SK-N-SH (cell line): Measurements from ENCODE around the gene GALR2. TPM values are rescaled to one million over a fixed set of nuclear protein-coding genes. Genes with fewer than 3 reads are reported as not detected.
A peak's percentile ranks its signal among the peaks of the same experiment; 100 is the strongest.

Source experiments
- CTCF ChIA-PET: fragments of 300-600, 350-600 bp; formaldehyde crosslinking; extraction: SDS; loops from one replicate; lab custom pipeline; 2021; lab: Yijun Ruan, JAX
- POLR2A ChIA-PET: fragments of 350-600 bp; sonication (Branson Sonifier 250); formaldehyde crosslinking; extraction: SDS; loops from one replicate; lab custom pipeline; 2020; ENCODE audit warnings: antibody characterized with exemption, inconsistent platforms; lab: Yijun Ruan, JAX
- DNase-seq: peaks from one replicate; pipeline ENCODE4 v3.0.0; 2012
- H2AFZ ChIP-seq: fragments of 200-600 bp; sonication (generic); 2 replicates; pipeline ENCODE4 v1.8.1; 2016; ENCODE audit warnings: antibody characterized with exemption, mild to moderate bottlenecking, low read depth
- H3F3A ChIP-seq: fragments of 200-600 bp; sonication (generic); replicated peaks from 2 replicates; pipeline ENCODE3; 2016; ENCODE audit warnings: antibody characterized with exemption, mild to moderate bottlenecking; ENCODE audit not compliant: insufficient read depth
- H3K27ac ChIP-seq, 2 experiments: fragments of 200-500 bp in 1 of 2; fragments of 200-600 bp in 1 of 2; sonication (Bioruptor generic) in 1 of 2; sonication (generic), shearing (Covaris generic) in 1 of 2; 2 replicates each; pipeline versions ENCODE4 v1.5.1 to v1.6.1; 2014 to 2016; ENCODE audit warnings: low read depth in 2 of 2, inconsistent platforms in 1 of 2, low read length in 1 of 2, mild to moderate bottlenecking in 1 of 2, mixed read lengths in 1 of 2
- H3K27me3 ChIP-seq: fragments of 200-600 bp; sonication (generic), shearing (Covaris generic); 2 replicates; pipeline ENCODE4 v1.6.1; 2016; ENCODE audit warnings: mixed run types; ENCODE audit not compliant: insufficient read depth
- H3K36me3 ChIP-seq, 2 experiments: fragments of 200-500 bp in 1 of 2; fragments of 200-600 bp in 1 of 2; sonication (Bioruptor generic) in 1 of 2; sonication (generic) in 1 of 2; replicated peaks in 1 of 2; 2 replicates each; pipeline versions ENCODE3 to v1.5.1; 2014 to 2016; ENCODE audit warnings: low read length in 1 of 2, mild to moderate bottlenecking in 1 of 2; ENCODE audit not compliant: insufficient read depth in 2 of 2, control insufficient read depth in 1 of 2
- H3K4me1 ChIP-seq, 2 experiments: fragments of 200-500 bp in 1 of 2; fragments of 200-600 bp in 1 of 2; sonication (Bioruptor generic) in 1 of 2; sonication (generic), shearing (Covaris generic) in 1 of 2; 2 replicates each; pipeline versions ENCODE4 v1.5.1 to v1.6.1; 2014 to 2016; ENCODE audit warnings: low read depth in 1 of 2, low read length in 1 of 2, mixed run types in 1 of 2; ENCODE audit not compliant: insufficient read depth in 2 of 2, control insufficient read depth in 1 of 2
- H3K4me2 ChIP-seq: fragments of 200-600 bp; sonication (generic), shearing (Covaris generic); 2 replicates; pipeline ENCODE4 v1.6.1; 2017; ENCODE audit warnings: mixed run types
- H3K4me3 ChIP-seq, 2 experiments: fragments of 200-500 bp in 1 of 2; fragments of 200-600 bp in 1 of 2; sonication (Bioruptor generic) in 1 of 2; sonication (generic), shearing (Covaris generic) in 1 of 2; 2 replicates each; pipeline versions ENCODE4 v1.5.1 to v1.8.1; 2014 to 2016; ENCODE audit warnings: low read depth in 2 of 2, inconsistent platforms in 1 of 2, low read length in 1 of 2, mild to moderate bottlenecking in 1 of 2, mixed read lengths in 1 of 2, moderate library complexity in 1 of 2
- H3K79me2 ChIP-seq: fragments of 200-600 bp; sonication (generic); 2 replicates; pipeline ENCODE4 v1.8.1; 2017; ENCODE audit warnings: mild to moderate bottlenecking; ENCODE audit not compliant: insufficient read depth
- H3K9ac ChIP-seq: fragments of 200-600 bp; sonication (generic); 2 replicates; pipeline ENCODE4 v1.6.1; 2017; ENCODE audit warnings: mixed run types
- H3K9me2 ChIP-seq: fragments of 200-600 bp; sonication (generic); 2 replicates; pipeline ENCODE4 v1.6.1; 2017; ENCODE audit warnings: mixed run types
- H3K9me3 ChIP-seq: fragments of 200-600 bp; sonication (generic); 2 replicates; pipeline ENCODE4 v1.6.1; 2017; ENCODE audit warnings: mixed run types, mild to moderate bottlenecking, moderate library complexity
- H4K20me1 ChIP-seq: fragments of 200-600 bp; sonication (generic); 2 replicates; pipeline ENCODE4 v1.6.1; 2017; ENCODE audit warnings: mild to moderate bottlenecking, mixed run types; ENCODE audit not compliant: insufficient read depth
- CHD2 ChIP-seq: fragments of 150-350 bp; IDR thresholded peaks from 2 replicates; pipeline ENCODE4 v1.6.1; 2018; ENCODE audit warnings: low read length; ENCODE audit not compliant: partially characterized antibody
- EP300 ChIP-seq, 2 experiments: IDR thresholded peaks; 2 replicates each; pipeline versions ENCODE4 v1.4.0 to v1.6.1; 2012; ENCODE audit warnings: borderline replicate concordance in 1 of 2, low read depth in 1 of 2, low read length in 1 of 2
- EZH2phosphoT487 ChIP-seq: fragments of 200-600 bp; sonication (generic); IDR thresholded peaks from 2 replicates; pipeline ENCODE4 v1.6.1; 2017; ENCODE audit warnings: low read depth, mixed run types, mild to moderate bottlenecking, antibody characterized with exemption, moderate library complexity, borderline replicate concordance
- FOXJ3 ChIP-seq: sonication (generic); formaldehyde crosslinking; IDR thresholded peaks from 2 replicates; pipeline ENCODE4 v1.5.1; 2020; ENCODE audit warnings: mild to moderate bottlenecking, missing genetic modification reagents
- FOXM1 ChIP-seq: IDR thresholded peaks from 2 replicates; pipeline ENCODE4 v1.4.0; 2012; ENCODE audit warnings: low read depth, mild to moderate bottlenecking
- GABPA ChIP-seq: IDR thresholded peaks from 2 replicates; pipeline ENCODE4 v1.4.0; 2012; ENCODE audit warnings: low read depth, mild to moderate bottlenecking
- GATA2 ChIP-seq: sonication (generic); formaldehyde crosslinking; IDR thresholded peaks from 2 replicates; pipeline ENCODE4 v1.5.0; 2020; ENCODE audit warnings: mild to moderate bottlenecking, missing genetic modification reagents
- MEF2A ChIP-seq: IDR thresholded peaks from 2 replicates; pipeline ENCODE4 v1.4.0; 2012; ENCODE audit warnings: low read depth, borderline replicate concordance
- NRF1 ChIP-seq: IDR thresholded peaks from 2 replicates; pipeline ENCODE4 v1.6.1; 2012; ENCODE audit warnings: low read depth, mild to moderate bottlenecking, low read length
- POLR2AphosphoS5 ChIP-seq: IDR thresholded peaks from 2 replicates; pipeline ENCODE4 v1.6.1; 2012; ENCODE audit warnings: low read depth, low read length
- RAD21 ChIP-seq: IDR thresholded peaks from 2 replicates; pipeline ENCODE4 v1.6.1; 2012; ENCODE audit warnings: mild to moderate bottlenecking, low read length
- SIN3A ChIP-seq: IDR thresholded peaks from 2 replicates; pipeline ENCODE4 v1.6.1; 2012; ENCODE audit warnings: low read depth, mild to moderate bottlenecking, low read length, moderate library complexity, borderline replicate concordance
- YY1 ChIP-seq: IDR thresholded peaks from 2 replicates; pipeline ENCODE4 v1.4.0; 2012; ENCODE audit warnings: low read depth, mild to moderate bottlenecking
- WGBS: methylation state at CpG from one replicate; pipeline ENCODE4 v1.1.6; 2017; ENCODE audit warnings: low lambda C conversion rate; 5-methylcytosine and 5-hydroxymethylcytosine counted together
- polyA plus RNA-seq, 3 experiments: library from polyadenylated mRNA; depleted of rRNA; stranded (reverse); fragments of >200 nt; gene quantifications; 2 replicates each; pipeline ENCODE4 v1.2.3, GENCODE V29; 2012
- TF ChIP-seq, protein P1 (sequence below): fragments of 200-600 bp; sonication (generic); IDR thresholded peaks from 2 replicates; pipeline ENCODE4 v1.6.1; 2017; ENCODE audit warnings: antibody characterized with exemption, mild to moderate bottlenecking, moderate library complexity
- TF ChIP-seq, protein P2 (sequence below): IDR thresholded peaks from 2 replicates; pipeline ENCODE4 v1.6.1; 2012; ENCODE audit warnings: mild to moderate bottlenecking, low read depth, low read length, moderate library complexity
- TF ChIP-seq, protein P3 (sequence below): IDR thresholded peaks from 2 replicates; pipeline ENCODE4; 2012

Gene GALR2
- polyA plus RNA-seq, 1 of the 3 experiments (the other 2 are of a cell fraction) = 0.05 TPM

DNA sequence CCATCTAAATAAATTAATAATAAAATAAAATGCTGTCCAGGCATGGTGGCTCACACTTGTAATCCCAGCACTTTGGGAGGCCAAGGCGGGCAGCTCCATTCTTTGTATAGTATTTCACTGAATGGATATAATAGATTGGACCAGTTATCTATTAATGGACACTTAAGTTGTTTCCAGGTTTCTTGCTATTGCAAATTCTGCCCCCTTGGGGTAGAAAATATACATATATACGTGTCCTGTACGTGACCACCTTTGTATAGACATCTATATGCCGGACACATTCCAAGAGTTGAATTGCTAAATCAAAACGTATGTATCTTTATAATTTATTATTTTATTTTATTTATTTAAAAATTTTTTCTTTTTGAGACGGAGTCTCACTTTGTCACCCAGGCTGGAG is 32.9 kb downstream of the GALR2 start:
- Histone ChIP-seq H3K36me3 (peaks cover 0 to 3% of the 10 kb centered on the region in 2 experiments), H3K27ac (no peak overlapping the region), H3K9me2 (no peaks in the 10 kb centered on the region), H3K4me3 (no peak overlapping the region), H3K27me3 (no peaks in the 10 kb centered on the region; the same call in 1 of the 2 replicates), H3K4me1 (peaks cover 3 to 11% of the 10 kb centered on the region in 2 experiments; a peak in 2 of 4 replicates), H2AFZ (no peak overlapping the region), H3K9ac (no peak overlapping the region), H3K79me2 (peaks cover 11% of the 10 kb centered on the region), H4K20me1 (no peaks in the 10 kb centered on the region), H3K4me2 (no peak overlapping the region), H3K9me3 (no peaks in the 10 kb centered on the region), H3F3A (peaks cover 12% of the 10 kb centered on the region)
- ChIA-PET CTCF (interaction anchor here (0.5 to 7.3 kb wide), 20 partner anchors 10 to 180 kb away, joined by 3 to 53 read pairs (median 3); partner anchors contain the start of gene CDK3), POLR2A (no interaction called here)
- peak; percentile 38 for DNase-seq
- WGBS = 80% methylated on average over 6 of the region's 6 CpGs
- TF ChIP-seq RAD21 (peak; percentile 33; the same call in 1 of the 2 replicates), YY1 (no peak)
- TF ChIP-seq, protein P1, sequence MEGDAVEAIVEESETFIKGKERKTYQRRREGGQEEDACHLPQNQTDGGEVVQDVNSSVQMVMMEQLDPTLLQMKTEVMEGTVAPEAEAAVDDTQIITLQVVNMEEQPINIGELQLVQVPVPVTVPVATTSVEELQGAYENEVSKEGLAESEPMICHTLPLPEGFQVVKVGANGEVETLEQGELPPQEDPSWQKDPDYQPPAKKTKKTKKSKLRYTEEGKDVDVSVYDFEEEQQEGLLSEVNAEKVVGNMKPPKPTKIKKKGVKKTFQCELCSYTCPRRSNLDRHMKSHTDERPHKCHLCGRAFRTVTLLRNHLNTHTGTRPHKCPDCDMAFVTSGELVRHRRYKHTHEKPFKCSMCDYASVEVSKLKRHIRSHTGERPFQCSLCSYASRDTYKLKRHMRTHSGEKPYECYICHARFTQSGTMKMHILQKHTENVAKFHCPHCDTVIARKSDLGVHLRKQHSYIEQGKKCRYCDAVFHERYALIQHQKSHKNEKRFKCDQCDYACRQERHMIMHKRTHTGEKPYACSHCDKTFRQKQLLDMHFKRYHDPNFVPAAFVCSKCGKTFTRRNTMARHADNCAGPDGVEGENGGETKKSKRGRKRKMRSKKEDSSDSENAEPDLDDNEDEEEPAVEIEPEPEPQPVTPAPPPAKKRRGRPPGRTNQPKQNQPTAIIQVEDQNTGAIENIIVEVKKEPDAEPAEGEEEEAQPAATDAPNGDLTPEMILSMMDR = peak; percentile 55

- ChIA-PET POLR2A (no interaction called here), CTCF (interaction anchor here (1.1 to 5.9 kb wide), 5 partner anchors 10 to 168 kb away, joined by 3 to 37 read pairs (median 5); partner anchors contain the start of gene CDK3)
- Histone ChIP-seq H3K27ac (no peak overlapping the region), H3K36me3 (no peaks in the 10 kb centered on the region), H3K4me1 (no peaks in the 10 kb centered on the region), H3K9ac (no peak overlapping the region), H2AFZ (no peak overlapping the region), H3K4me2 (no peak overlapping the region), H3F3A (no peaks in the 10 kb centered on the region), H3K4me3 (no peak overlapping the region), H4K20me1 (no peaks in the 10 kb centered on the region), H3K79me2 (no peaks in the 10 kb centered on the region), H3K27me3 (no peaks in the 10 kb centered on the region; the same call in 1 of the 2 replicates), H3K9me3 (no peaks in the 10 kb centered on the region), H3K9me2 (no peaks in the 10 kb centered on the region)
- DNase-seq = no peak
- TF ChIP-seq SIN3A (no peak), MEF2A (no peak), FOXJ3 (no peak), GATA2 (CRISPR knock-in tag) (no peak), EZH2phosphoT487 (no peak), GABPA (no peak), CHD2 (no peak), POLR2AphosphoS5 (no peak), FOXM1 (no peak), EP300 (IDR thresholded peaks at IDR 0.05; ENCODE audit: borderline replicate concordance in 1 of 2, low read depth in 1 of 2, low read length in 1 of 2) (no peak), NRF1 (no peak)
- TF ChIP-seq, protein P2, sequence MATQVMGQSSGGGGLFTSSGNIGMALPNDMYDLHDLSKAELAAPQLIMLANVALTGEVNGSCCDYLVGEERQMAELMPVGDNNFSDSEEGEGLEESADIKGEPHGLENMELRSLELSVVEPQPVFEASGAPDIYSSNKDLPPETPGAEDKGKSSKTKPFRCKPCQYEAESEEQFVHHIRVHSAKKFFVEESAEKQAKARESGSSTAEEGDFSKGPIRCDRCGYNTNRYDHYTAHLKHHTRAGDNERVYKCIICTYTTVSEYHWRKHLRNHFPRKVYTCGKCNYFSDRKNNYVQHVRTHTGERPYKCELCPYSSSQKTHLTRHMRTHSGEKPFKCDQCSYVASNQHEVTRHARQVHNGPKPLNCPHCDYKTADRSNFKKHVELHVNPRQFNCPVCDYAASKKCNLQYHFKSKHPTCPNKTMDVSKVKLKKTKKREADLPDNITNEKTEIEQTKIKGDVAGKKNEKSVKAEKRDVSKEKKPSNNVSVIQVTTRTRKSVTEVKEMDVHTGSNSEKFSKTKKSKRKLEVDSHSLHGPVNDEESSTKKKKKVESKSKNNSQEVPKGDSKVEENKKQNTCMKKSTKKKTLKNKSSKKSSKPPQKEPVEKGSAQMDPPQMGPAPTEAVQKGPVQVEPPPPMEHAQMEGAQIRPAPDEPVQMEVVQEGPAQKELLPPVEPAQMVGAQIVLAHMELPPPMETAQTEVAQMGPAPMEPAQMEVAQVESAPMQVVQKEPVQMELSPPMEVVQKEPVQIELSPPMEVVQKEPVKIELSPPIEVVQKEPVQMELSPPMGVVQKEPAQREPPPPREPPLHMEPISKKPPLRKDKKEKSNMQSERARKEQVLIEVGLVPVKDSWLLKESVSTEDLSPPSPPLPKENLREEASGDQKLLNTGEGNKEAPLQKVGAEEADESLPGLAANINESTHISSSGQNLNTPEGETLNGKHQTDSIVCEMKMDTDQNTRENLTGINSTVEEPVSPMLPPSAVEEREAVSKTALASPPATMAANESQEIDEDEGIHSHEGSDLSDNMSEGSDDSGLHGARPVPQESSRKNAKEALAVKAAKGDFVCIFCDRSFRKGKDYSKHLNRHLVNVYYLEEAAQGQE = no peak
- TF ChIP-seq, protein P3, sequence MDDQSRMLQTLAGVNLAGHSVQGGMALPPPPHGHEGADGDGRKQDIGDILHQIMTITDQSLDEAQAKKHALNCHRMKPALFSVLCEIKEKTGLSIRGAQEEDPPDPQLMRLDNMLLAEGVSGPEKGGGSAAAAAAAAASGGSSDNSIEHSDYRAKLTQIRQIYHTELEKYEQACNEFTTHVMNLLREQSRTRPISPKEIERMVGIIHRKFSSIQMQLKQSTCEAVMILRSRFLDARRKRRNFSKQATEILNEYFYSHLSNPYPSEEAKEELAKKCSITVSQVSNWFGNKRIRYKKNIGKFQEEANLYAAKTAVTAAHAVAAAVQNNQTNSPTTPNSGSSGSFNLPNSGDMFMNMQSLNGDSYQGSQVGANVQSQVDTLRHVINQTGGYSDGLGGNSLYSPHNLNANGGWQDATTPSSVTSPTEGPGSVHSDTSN = no peak
- WGBS = 86% methylated on average over 2 of the region's 2 CpGs
Observed at GRCh38 chr17:76111956-76112355, 37.4 kb downstream of the GALR2 start.
